Measurements from ENCODE around the gene MYO5C. TPM values are rescaled to one million over a fixed set of nuclear protein-coding genes. Genes with fewer than 3 reads are reported as not detected.

MYO5C gene
- total RNA-seq, 4 donors from 2014 or later = 1.2 to 4.3 (median 2.9) TPM

- in situ Hi-C loops (cut with MboI; ENCODE audit: low sequenced_read_pairs in 4 of 4) (no loop called here), intact Hi-C loops (cut with DNase I; ENCODE audit: low total_unique reads) (no loop called here)
- no peak for DNase-seq
These were observed 12.3 kb downstream of the MYO5C start for GRCh38 chr15:52283281-52283680.

GRCh38 chr15:52282418-52282817 is 13.2 kb downstream of the MYO5C start:
- Histone ChIP-seq H3K9me3 (no peaks in the 10 kb centered on the region), H3K27me3 (no peaks in the 10 kb centered on the region), H3K4me3 (no peak overlapping the region), H3K27ac (no peak overlapping the region), H3K36me3 (no peaks in the 10 kb centered on the region), H3K4me1 (no peaks in the 10 kb centered on the region)
- intact Hi-C loops (cut with DNase I; ENCODE audit: low total_unique reads) (no loop called here), in situ Hi-C loops (cut with MboI; ENCODE audit: low sequenced_read_pairs in 4 of 4) (no loop called here)
- DNase-seq (no peak), ATAC-seq (no peak)
- no peak for TF ChIP-seq CTCF (IDR thresholded peaks at IDR 0.05 in 4 of 5, conservative IDR thresholded peaks at IDR 0.05 in 1 of 5)
- no peak for TF ChIP-seq POLR2A (IDR thresholded peaks at IDR 0.05)

More at GRCh38 chr15:52283281-52283680, 12.3 kb downstream of the MYO5C start:
- Histone ChIP-seq H3K27me3 (no peaks in the 10 kb centered on the region), H3K36me3 (no peaks in the 10 kb centered on the region), H3K4me3 (no peak overlapping the region), H3K9me3 (no peaks in the 10 kb centered on the region), H3K27ac (no peak overlapping the region), H3K4me1 (no peaks in the 10 kb centered on the region)
- no peak for TF ChIP-seq POLR2A (IDR thresholded peaks at IDR 0.05)
- ATAC-seq = no peak

- Histone ChIP-seq H3K36me3 (no peaks in the 10 kb centered on the region), H3K27me3 (no peaks in the 10 kb centered on the region), H3K4me1 (no peaks in the 10 kb centered on the region), H3K27ac (no peak overlapping the region), H3K9me3 (no peaks in the 10 kb centered on the region), H3K4me3 (no peak overlapping the region)
- intact Hi-C loops (cut with DNase I; ENCODE audit: low total_unique reads) = no loop called here
- ATAC-seq (no peak), DNase-seq (no peak)
- no peak for TF ChIP-seq POLR2A (IDR thresholded peaks at IDR 0.05)
- TF ChIP-seq CTCF (IDR thresholded peaks at IDR 0.05 in 4 of 5, conservative IDR thresholded peaks at IDR 0.05 in 1 of 5) = no peak
- in situ Hi-C loops (cut with MboI; ENCODE audit: low sequenced_read_pairs in 4 of 4) = no loop called here
These were observed 14.2 kb downstream of the MYO5C start for GRCh38 chr15:52281085-52282035.

- intact Hi-C loops (cut with DNase I; ENCODE audit: low total_unique reads) (no loop called here), in situ Hi-C loops (cut with MboI; ENCODE audit: low sequenced_read_pairs in 4 of 4) (no loop called here)
- no peak for TF ChIP-seq POLR2A (IDR thresholded peaks at IDR 0.05)
- ATAC-seq = no peak
- Histone ChIP-seq H3K27me3 (no peaks in the 10 kb centered on the region), H3K4me3 (no peak overlapping the region), H3K36me3 (no peaks in the 10 kb centered on the region), H3K27ac (no peak overlapping the region), H3K4me1 (no peaks in the 10 kb centered on the region), H3K9me3 (no peaks in the 10 kb centered on the region)
- DNase-seq = no peak
These were observed 15.1 kb downstream of the MYO5C start for GRCh38 chr15:52280326-52281084.

GRCh38 chr15:52278636-52279367 is 16.8 kb downstream of the MYO5C start:
- peaks cover 0 to 5% of the 10 kb centered on the region in 2 donors for H3K36me3 ChIP-seq
- intact Hi-C loops (cut with DNase I; ENCODE audit: low total_unique reads) = no loop called here

More at GRCh38 chr15:52278636-52279367, 16.8 kb downstream of the MYO5C start:
- Histone ChIP-seq H3K4me1 (no peaks in the 10 kb centered on the region), H3K4me3 (no peak overlapping the region), H3K9me3 (no peaks in the 10 kb centered on the region), H3K27me3 (no peaks in the 10 kb centered on the region), H3K27ac (no peak overlapping the region)
- DNase-seq (no peak), ATAC-seq (no peak)
- in situ Hi-C loops (cut with MboI; ENCODE audit: low sequenced_read_pairs in 4 of 4) = no loop called here
- TF ChIP-seq POLR2A (IDR thresholded peaks at IDR 0.05) (no peak), CTCF (IDR thresholded peaks at IDR 0.05 in 4 of 5, conservative IDR thresholded peaks at IDR 0.05 in 1 of 5) (no peak)

Data from gastrocnemius medialis (tissue), 4 donors.